HEK293T (cell line): Measurements from ENCODE around the gene FRMPD1.

Experiments
- CTCF ChIA-PET: fragments of 350-600 bp; formaldehyde crosslinking; extraction: SDS; loops from one replicate; lab custom pipeline; 2021; ENCODE audit warnings: antibody characterized with exemption, inconsistent platforms; lab: Yijun Ruan, JAX
- POLR2A ChIA-PET: fragments of 350-600 bp; formaldehyde crosslinking; extraction: SDS; loops from one replicate; lab custom pipeline; 2020; ENCODE audit warnings: antibody characterized with exemption, inconsistent platforms; lab: Yijun Ruan, JAX
- DNase-seq: peaks from one replicate; pipeline ENCODE4 v3.0.0; 2012; ENCODE audit warnings: mixed read lengths; ENCODE audit errors: extremely low spot score
- ARNT ChIP-seq: fragments of 450-650 bp; IDR thresholded peaks from 2 replicates; pipeline ENCODE4 v1.6.1; 2017; ENCODE audit warnings: mild to moderate bottlenecking
- BHLHE40 ChIP-seq: fragments of 450-650 bp; IDR thresholded peaks from 2 replicates; pipeline ENCODE4 v1.6.1; 2016; ENCODE audit warnings: mild to moderate bottlenecking, moderate library complexity, borderline replicate concordance
- CTBP1 ChIP-seq: fragments of 450-650 bp; IDR thresholded peaks from 2 replicates; pipeline ENCODE4 v1.6.1; 2016; ENCODE audit warnings: borderline replicate concordance
- ELF4 ChIP-seq: fragments of 450-650 bp; IDR thresholded peaks from 2 replicates; pipeline ENCODE4 v1.6.1; 2017; ENCODE audit warnings: antibody characterized with exemption
- FOXA1 ChIP-seq: fragments of 450-650 bp; IDR thresholded peaks from 2 replicates; pipeline ENCODE4 v1.6.1; 2016; ENCODE audit warnings: mild to moderate bottlenecking
- FOXK2 ChIP-seq: fragments of 450-650 bp; IDR thresholded peaks from 2 replicates; pipeline ENCODE4 v1.6.1; 2016; ENCODE audit warnings: mild to moderate bottlenecking
- FOXM1 ChIP-seq: fragments of 450-650 bp; IDR thresholded peaks from 2 replicates; pipeline ENCODE4 v1.6.1; 2017; ENCODE audit warnings: mild to moderate bottlenecking, borderline replicate concordance
- HDGF ChIP-seq: fragments of 450-650 bp; IDR thresholded peaks from 2 replicates; pipeline ENCODE4 v1.6.1; 2017; ENCODE audit warnings: antibody characterized with exemption, borderline replicate concordance
- L3MBTL2 ChIP-seq: fragments of 450-650 bp; conservative IDR thresholded peaks from 2 replicates; pipeline ENCODE4 v1.6.1; 2016; ENCODE audit warnings: mild to moderate bottlenecking
- LEF1 ChIP-seq: fragments of 450-650 bp; IDR thresholded peaks from 2 replicates; pipeline ENCODE4 v1.6.1; 2017; ENCODE audit warnings: mild to moderate bottlenecking, borderline replicate concordance
- NFRKB ChIP-seq: fragments of 450-650 bp; IDR thresholded peaks from 2 replicates; pipeline ENCODE4 v1.6.1; 2016; ENCODE audit warnings: mild to moderate bottlenecking, moderate library complexity
- PKNOX1 ChIP-seq: fragments of 450-650 bp; IDR thresholded peaks from 2 replicates; pipeline ENCODE4 v1.6.1; 2016
- SP1 ChIP-seq: fragments of 450-650 bp; IDR thresholded peaks from 2 replicates; pipeline ENCODE4 v1.6.1; 2017
- SUZ12 ChIP-seq: fragments of 450-650 bp; IDR thresholded peaks from 2 replicates; pipeline ENCODE4 v1.6.1; 2016; ENCODE audit warnings: mild to moderate bottlenecking
- TARDBP ChIP-seq: fragments of 450-650 bp; IDR thresholded peaks from 2 replicates; pipeline ENCODE4 v1.6.1; 2016
- ZNF384 ChIP-seq: fragments of 450-650 bp; IDR thresholded peaks from 2 replicates; pipeline ENCODE4 v1.6.1; 2016

FRMPD1 gene

GRCh38 chr9:37611014-37611413 lies 39.7 kb upstream of the FRMPD1 start:
- no peak for DNase-seq
- TF ChIP-seq HDGF: no peak
- TF ChIP-seq FOXA1: no peak
- ChIA-PET POLR2A (no interaction called here), CTCF (no interaction called here)

GRCh38 chr9:37611961-37612360 lies 38.8 kb upstream of the FRMPD1 start:
- CTCF ChIA-PET: no interaction called here
- DNase-seq: no peak

GRCh38 chr9:37617161-37617560 lies 33.6 kb upstream of the FRMPD1 start:
- ChIA-PET CTCF (no interaction called here), POLR2A (no interaction called here)
- TF ChIP-seq ZNF384: no peak
- no peak for TF ChIP-seq NFRKB
- no peak for TF ChIP-seq SP1
- TF ChIP-seq HDGF: no peak
- no peak for TF ChIP-seq BHLHE40
- TF ChIP-seq FOXA1: no peak
- TF ChIP-seq CTBP1: no peak
- TF ChIP-seq L3MBTL2: no peak
- TF ChIP-seq SUZ12: no peak
- no peak for TF ChIP-seq LEF1
- no peak for TF ChIP-seq TARDBP
- no peak for TF ChIP-seq ARNT
- TF ChIP-seq FOXM1: no peak
- no peak for TF ChIP-seq ELF4
- no peak for TF ChIP-seq FOXK2
- no peak for DNase-seq

More at GRCh38 chr9:37611961-37612360, 38.8 kb upstream of the FRMPD1 start:
- TF ChIP-seq FOXM1: no peak
- no peak for TF ChIP-seq CTBP1
- no peak for TF ChIP-seq FOXK2
- TF ChIP-seq NFRKB: no peak
- no peak for TF ChIP-seq SUZ12
- TF ChIP-seq SP1: no peak
- no peak for TF ChIP-seq ARNT
- TF ChIP-seq LEF1: no peak
- no peak for TF ChIP-seq BHLHE40
- POLR2A ChIA-PET: no interaction called here

- POLR2A ChIA-PET: no interaction called here
- TF ChIP-seq L3MBTL2 (no peak), SUZ12 (no peak), FOXM1 (no peak), FOXA1 (no peak), NFRKB (no peak), LEF1 (no peak), ZNF384 (no peak), TARDBP (no peak), HDGF (no peak)
- CTCF ChIA-PET: no interaction called here
- DNase-seq: no peak
Measured at GRCh38 chr9:37617832-37618231, 32.9 kb upstream of the FRMPD1 start.

GRCh38 chr9:37618817-37619216 lies 31.9 kb upstream of the FRMPD1 start:
- no peak for DNase-seq
- CTCF ChIA-PET: no interaction called here
- no peak for TF ChIP-seq NFRKB
- TF ChIP-seq CTBP1: no peak
- no peak for TF ChIP-seq L3MBTL2
- no peak for TF ChIP-seq ZNF384
- TF ChIP-seq ELF4: no peak
- TF ChIP-seq ARNT: no peak
- no peak for TF ChIP-seq FOXM1
- no peak for TF ChIP-seq HDGF
- TF ChIP-seq LEF1: no peak
- no peak for TF ChIP-seq PKNOX1
- TF ChIP-seq SP1: no peak
- TF ChIP-seq FOXA1: no peak
- no peak for TF ChIP-seq SUZ12
- TF ChIP-seq FOXK2: no peak
- TF ChIP-seq BHLHE40: no peak
- no peak for TF ChIP-seq TARDBP
- POLR2A ChIA-PET: no interaction called here

- CTCF ChIA-PET: no interaction called here
- no peak for DNase-seq
- no peak for TF ChIP-seq ARNT
- TF ChIP-seq FOXK2: no peak
- no peak for TF ChIP-seq NFRKB
- TF ChIP-seq BHLHE40: no peak
- TF ChIP-seq SP1: no peak
- TF ChIP-seq ELF4: no peak
- no peak for TF ChIP-seq FOXA1
- TF ChIP-seq FOXM1: no peak
- TF ChIP-seq CTBP1: no peak
- no peak for TF ChIP-seq ZNF384
- TF ChIP-seq TARDBP: no peak
- TF ChIP-seq L3MBTL2: no peak
- no peak for TF ChIP-seq LEF1
- no peak for TF ChIP-seq HDGF
- no peak for TF ChIP-seq PKNOX1
- no peak for TF ChIP-seq SUZ12
- POLR2A ChIA-PET: no interaction called here
Measured at GRCh38 chr9:37619806-37620205, 30.9 kb upstream of the FRMPD1 start.

- no peak for DNase-seq
- no peak for TF ChIP-seq ELF4
- CTCF ChIA-PET: no interaction called here
- POLR2A ChIA-PET: no interaction called here
Measured at GRCh38 chr9:37620396-37620795, 30.4 kb upstream of the FRMPD1 start.
